IPS-18a (cell line): ENCODE data around the gene GATD1.
"Not testable (repeated sequence)": the region's sequence is repeated elsewhere in the genome, so short reads cannot be mapped to it uniquely, and the experiment has no call there.

Source experiments
- H3K27ac ChIP-seq: one replicate; pipeline ENCODE4 v1.5.1; 2013; ENCODE audit warnings: low read length
- H3K27me3 ChIP-seq: one replicate; pipeline ENCODE4 v1.6.1; 2013; ENCODE audit warnings: mild to moderate bottlenecking, low read length; ENCODE audit not compliant: control insufficient read depth, insufficient read depth
- H3K36me3 ChIP-seq: one replicate; pipeline ENCODE4 v1.6.1; 2013; ENCODE audit warnings: low read depth, low read length; ENCODE audit not compliant: control insufficient read depth
- H3K4me1 ChIP-seq: one replicate; pipeline ENCODE4 v1.6.1; 2013; ENCODE audit warnings: low read depth, low read length; ENCODE audit not compliant: control insufficient read depth
- H3K4me3 ChIP-seq: one replicate; pipeline ENCODE4 v1.5.1; 2013; ENCODE audit warnings: low read length
- H3K9ac ChIP-seq: one replicate; pipeline ENCODE4 v1.6.1; 2013; ENCODE audit warnings: mild to moderate bottlenecking, low read length, moderate library complexity
- H3K9me3 ChIP-seq: one replicate; pipeline ENCODE4 v1.6.1; 2013; ENCODE audit warnings: low read depth, low read length; ENCODE audit not compliant: control insufficient read depth

The GATD1 gene

GRCh38 chr11:762421-763072 lies 14.7 kb downstream of the GATD1 start:
- Histone ChIP-seq H3K27ac (no peak overlapping the region), H3K27me3 (no peaks in the 10 kb centered on the region)

DNA sequence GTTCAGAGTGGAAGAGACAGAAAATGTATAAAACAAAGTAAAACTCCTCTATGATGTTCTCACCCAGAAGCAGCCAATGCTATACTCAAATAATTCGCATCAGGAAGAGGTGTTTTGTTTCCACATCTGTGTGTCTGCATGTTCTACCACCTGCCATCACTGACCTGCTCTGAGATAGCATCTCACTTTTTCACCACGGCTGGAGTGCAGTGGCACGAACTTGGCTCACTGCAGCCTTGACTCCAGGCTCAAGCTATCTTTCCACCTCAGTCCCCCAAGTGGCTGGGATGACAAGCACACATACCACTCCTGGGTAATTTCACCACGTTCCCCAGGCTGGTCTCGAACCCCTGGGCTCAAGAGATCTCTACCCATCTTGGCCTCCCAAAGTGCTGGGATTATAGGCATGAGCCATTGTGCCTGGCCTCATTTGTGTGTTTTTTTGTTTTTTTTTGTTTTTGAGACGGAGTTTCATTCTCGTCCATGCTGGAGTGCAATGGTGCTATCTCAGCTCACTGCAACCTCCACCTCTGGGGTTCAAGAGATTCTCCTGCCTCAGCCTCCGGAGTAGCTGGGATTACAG lies 15.7 kb downstream of the GATD1 start:
- H3K4me3 ChIP-seq: no peak overlapping the region
- peaks cover 62% of the 10 kb centered on the region for H3K36me3 ChIP-seq
- no peaks in the 10 kb centered on the region for H3K27me3 ChIP-seq
- no peaks in the 10 kb centered on the region for H3K9me3 ChIP-seq
- H3K9ac ChIP-seq: no peak overlapping the region
- peaks cover 7% of the 10 kb centered on the region for H3K4me1 ChIP-seq
- no peak overlapping the region for H3K27ac ChIP-seq

More at GRCh38 chr11:762421-763072, 14.7 kb downstream of the GATD1 start:
- H3K9me3 ChIP-seq: no peaks in the 10 kb centered on the region
- H3K4me1 ChIP-seq: peaks cover 7% of the 10 kb centered on the region
- no peak overlapping the region for H3K4me3 ChIP-seq
- H3K9ac ChIP-seq: no peak overlapping the region
- H3K36me3 ChIP-seq: peaks cover 62% of the 10 kb centered on the region

DNA sequence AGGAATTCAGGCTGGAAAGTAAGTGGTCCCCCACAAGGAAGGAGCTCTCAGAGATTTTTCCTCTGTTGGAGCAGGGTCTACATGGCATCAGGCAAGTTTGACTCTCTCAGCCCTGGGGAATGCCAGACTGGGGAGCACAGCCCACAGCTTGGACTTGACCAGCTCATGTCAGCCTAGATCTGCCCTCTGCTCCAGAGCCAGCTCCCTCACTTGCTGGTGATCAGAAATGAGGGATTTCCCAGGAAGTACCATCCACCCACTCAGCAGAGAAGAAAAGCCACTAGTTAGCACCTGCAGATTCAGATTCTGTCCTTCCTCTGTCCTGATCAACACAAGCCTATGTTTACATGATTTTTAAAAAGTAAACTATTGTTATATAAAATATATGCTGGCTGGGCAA lies 17.1 kb downstream of the GATD1 start:
- H3K27ac ChIP-seq: no peak overlapping the region
- H3K36me3 ChIP-seq: peaks cover 65% of the 10 kb centered on the region
- H3K27me3 ChIP-seq: no peaks in the 10 kb centered on the region
- no peak overlapping the region for H3K4me3 ChIP-seq
- H3K4me1 ChIP-seq: peaks cover 7% of the 10 kb centered on the region
- no peaks in the 10 kb centered on the region for H3K9me3 ChIP-seq
- no peak overlapping the region for H3K9ac ChIP-seq

- H3K36me3 ChIP-seq: peaks cover 4% of the 10 kb centered on the region
- no peak overlapping the region for H3K4me3 ChIP-seq
- no peaks in the 10 kb centered on the region for H3K9me3 ChIP-seq
- H3K4me1 ChIP-seq: peaks cover 19% of the 10 kb centered on the region
- no peak overlapping the region for H3K27ac ChIP-seq
- no peaks in the 10 kb centered on the region for H3K27me3 ChIP-seq
- H3K9ac ChIP-seq: no peak overlapping the region
These were observed 27.6 kb downstream of the GATD1 start for GRCh38 chr11:749731-750130.

DNA sequence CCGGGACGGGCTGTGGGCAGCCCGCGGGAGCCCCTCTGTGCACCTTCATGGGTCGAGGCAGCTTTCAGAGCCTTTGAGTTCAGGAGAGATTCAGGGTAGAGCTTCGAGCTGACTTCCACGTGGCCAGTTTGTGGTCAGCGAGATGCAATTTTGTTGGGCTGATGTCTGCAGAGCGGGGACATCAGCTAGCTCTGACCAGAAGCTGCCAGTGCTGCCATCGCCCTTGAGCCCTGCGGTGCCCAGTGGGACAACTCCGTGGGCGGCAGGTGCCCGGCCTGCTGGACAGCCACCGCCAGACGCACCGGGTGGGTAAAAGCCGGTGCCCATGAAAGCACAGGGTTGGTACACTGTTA lies 29.3 kb downstream of the GATD1 start:
- Histone ChIP-seq H3K4me3 (peak overlapping the region; percentile 84), H3K27ac (no peak overlapping the region), H3K9ac (peak overlapping the region; percentile 74), H3K36me3 (peaks cover 4% of the 10 kb centered on the region), H3K4me1 (peaks cover 24% of the 10 kb centered on the region), H3K27me3 (no peaks in the 10 kb centered on the region), H3K9me3 (no peaks in the 10 kb centered on the region)

- Histone ChIP-seq H3K4me1 (peaks cover 24% of the 10 kb centered on the region), H3K9me3 (no peaks in the 10 kb centered on the region), H3K27me3 (no peaks in the 10 kb centered on the region), H3K36me3 (no peaks in the 10 kb centered on the region), H3K27ac (peak within 1 kb of the TSS; percentile 88), H3K4me3 (peak within 1 kb of the TSS; percentile 84), H3K9ac (peak within 1 kb of the TSS; percentile 76)
These were observed 29.9 kb downstream of the GATD1 start, which contains the start of gene TALDO1 for GRCh38 chr11:747158-748006. Gene TALDO1, plus strand, starts transcription at chr11:747464. Its CDS starts 18 bp downstream, at chr11:747482.

DNA sequence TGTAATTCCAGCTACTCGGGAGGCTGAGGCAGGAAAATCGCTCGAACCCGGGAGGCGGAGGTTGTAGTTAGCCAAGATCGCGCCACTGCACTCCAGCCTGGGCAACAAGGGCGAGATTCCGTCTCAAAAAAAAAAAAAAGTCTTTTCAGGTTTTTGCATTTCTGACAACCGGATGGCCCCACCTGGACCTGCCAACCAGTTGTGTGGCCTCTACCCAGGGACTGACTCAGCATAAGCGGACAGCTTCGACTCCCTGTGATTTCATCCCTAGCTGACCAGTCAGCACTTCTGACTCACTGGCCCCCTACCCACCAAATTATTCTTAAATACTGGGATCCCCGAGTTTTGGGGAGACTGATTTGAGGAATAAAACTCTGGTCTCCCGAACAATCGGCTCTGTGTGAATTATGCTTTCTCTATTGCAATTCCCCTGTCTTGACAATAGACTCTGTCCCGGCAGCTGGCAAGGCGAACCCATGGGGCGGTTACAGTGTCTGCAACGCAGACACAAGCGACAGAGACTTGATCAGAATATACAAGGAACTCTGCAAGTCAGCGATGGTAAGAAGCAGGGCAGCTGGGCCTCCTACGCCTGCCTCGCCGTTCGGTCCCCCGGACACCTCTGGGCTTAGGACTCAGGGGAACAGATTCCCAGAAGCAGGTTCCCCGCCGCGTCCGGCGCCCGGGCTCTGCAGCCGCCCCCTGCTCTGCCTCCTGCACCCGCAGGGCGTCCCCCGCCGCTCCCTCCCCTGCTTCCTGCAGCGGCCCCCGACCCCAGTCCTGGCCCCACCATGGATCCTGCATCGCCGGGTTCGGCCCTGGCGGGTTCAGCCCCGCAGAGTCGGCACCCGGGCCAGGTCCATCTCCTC lies 30.8 kb downstream of the GATD1 start:
- Histone ChIP-seq H3K27me3 (no peaks in the 10 kb centered on the region), H3K4me3 (peak overlapping the region; percentile 84), H3K27ac (peak overlapping the region; percentile 88), H3K9ac (peak overlapping the region; percentile 76), H3K36me3 (no peaks in the 10 kb centered on the region), H3K4me1 (peaks cover 24% of the 10 kb centered on the region), H3K9me3 (no peaks in the 10 kb centered on the region)

GRCh38 chr11:745428-745827 lies 31.9 kb downstream of the GATD1 start:
- Histone ChIP-seq H3K4me3 (no peak overlapping the region), H3K9me3 (no peaks in the 10 kb centered on the region), H3K27me3 (no peaks in the 10 kb centered on the region), H3K4me1 (peaks cover 24% of the 10 kb centered on the region), H3K9ac (no peak overlapping the region), H3K36me3 (no peaks in the 10 kb centered on the region), H3K27ac (no peak overlapping the region)

GRCh38 chr11:742571-743201 lies 34.6 kb downstream of the GATD1 start:
- Histone ChIP-seq H3K27me3 (no peaks in the 10 kb centered on the region), H3K9ac (no peak overlapping the region), H3K4me1 (peaks cover 18% of the 10 kb centered on the region), H3K9me3 (no peaks in the 10 kb centered on the region), H3K36me3 (no peaks in the 10 kb centered on the region), H3K27ac (no peak overlapping the region), H3K4me3 (no peak overlapping the region)

GRCh38 chr11:742156-742546 lies 35.1 kb downstream of the GATD1 start:
- Histone ChIP-seq H3K27ac (no peak overlapping the region), H3K9me3 (no peaks in the 10 kb centered on the region)

GRCh38 chr11:737899-738298 lies 39.4 kb downstream of the GATD1 start:
- not testable (repeated sequence) for H3K9ac ChIP-seq, H3K27ac ChIP-seq, H3K36me3 ChIP-seq

More at GRCh38 chr11:742156-742546, 35.1 kb downstream of the GATD1 start:
- no peak overlapping the region for H3K4me3 ChIP-seq
- no peak overlapping the region for H3K9ac ChIP-seq
- H3K36me3 ChIP-seq: no peaks in the 10 kb centered on the region
- H3K27me3 ChIP-seq: no peaks in the 10 kb centered on the region
- H3K4me1 ChIP-seq: peaks cover 18% of the 10 kb centered on the region

More at GRCh38 chr11:737899-738298, 39.4 kb downstream of the GATD1 start:
- H3K4me3 ChIP-seq, H3K27me3 ChIP-seq, H3K4me1 ChIP-seq, H3K9me3 ChIP-seq: not testable (repeated sequence)
